Activated effector memory CD4-positive, alpha-beta T cell treated with anti-CD3 and anti-CD28 coated beads, Interleukin-2, amount 50 U/mL, for 16 hours (primary cell): ENCODE measurements around the gene PARP1.
"Not testable (repeated sequence)": the region's sequence is repeated elsewhere in the genome, so short reads cannot be mapped to it uniquely, and the experiment has no call there.

Experiments
- DNase-seq: peaks from one replicate; pipeline ENCODE4 v3.0.0-alpha.2; 2020

Gene PARP1

DNA sequence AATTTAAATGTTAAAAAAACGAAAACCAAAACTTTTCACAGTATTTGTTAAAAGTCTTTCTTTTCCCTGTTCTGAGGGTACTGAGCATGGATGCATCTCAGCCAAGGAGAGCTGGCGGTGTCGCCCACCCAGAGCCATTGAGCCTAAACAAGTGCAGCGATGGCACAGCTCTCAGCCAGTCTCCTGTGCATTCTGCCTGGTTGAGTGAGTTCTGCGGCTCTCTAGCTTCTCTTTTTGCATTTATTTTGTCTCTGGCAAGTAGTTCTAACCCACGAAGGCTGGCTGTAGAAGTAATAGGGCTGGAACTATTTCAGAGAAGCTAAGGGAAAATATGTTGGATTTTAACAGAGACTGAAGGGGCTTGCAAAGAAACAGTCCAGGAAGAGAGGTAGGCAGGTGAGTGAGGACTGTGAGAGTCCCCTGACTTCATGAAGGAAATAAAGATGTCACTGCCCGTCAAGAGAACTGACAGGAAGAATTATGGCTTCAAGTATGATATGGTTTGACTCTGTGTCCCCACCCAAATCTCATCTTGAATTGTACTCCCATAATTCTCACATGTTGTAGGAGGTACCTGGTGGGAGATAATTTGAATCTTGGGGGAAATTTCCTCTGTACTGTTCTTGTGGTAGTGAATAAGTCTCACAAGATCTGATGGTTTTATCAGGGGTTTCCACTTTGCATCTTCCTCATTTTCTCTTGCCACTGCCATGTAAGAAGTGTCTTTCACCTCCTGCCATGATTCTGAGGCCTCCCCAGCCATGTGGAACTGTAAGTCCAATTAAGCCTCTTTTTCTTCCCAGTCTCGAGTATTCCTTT is 63.2 kb downstream of the PARP1 start:
- peak; percentile 24 for DNase-seq

DNA sequence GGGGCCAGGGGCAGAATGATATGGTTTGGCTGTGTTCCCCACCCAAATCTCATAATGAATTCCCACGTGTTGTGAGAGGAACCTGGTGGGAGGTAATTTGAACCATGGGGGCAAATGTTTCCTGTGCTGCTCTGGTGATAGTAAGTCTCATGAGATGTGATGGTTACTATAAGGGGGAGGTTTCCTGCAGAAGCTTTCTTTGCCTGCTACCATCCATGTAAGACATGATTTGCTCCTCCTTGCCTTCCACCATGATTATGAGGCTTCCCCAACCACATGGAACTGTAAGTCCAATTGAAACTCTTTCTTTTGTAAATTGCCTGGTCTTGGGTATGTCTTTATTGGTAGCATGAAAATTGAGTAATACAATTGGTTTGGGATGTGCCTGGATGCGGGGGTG is 65.2 kb downstream of the PARP1 start:
- DNase-seq = no peak

DNA sequence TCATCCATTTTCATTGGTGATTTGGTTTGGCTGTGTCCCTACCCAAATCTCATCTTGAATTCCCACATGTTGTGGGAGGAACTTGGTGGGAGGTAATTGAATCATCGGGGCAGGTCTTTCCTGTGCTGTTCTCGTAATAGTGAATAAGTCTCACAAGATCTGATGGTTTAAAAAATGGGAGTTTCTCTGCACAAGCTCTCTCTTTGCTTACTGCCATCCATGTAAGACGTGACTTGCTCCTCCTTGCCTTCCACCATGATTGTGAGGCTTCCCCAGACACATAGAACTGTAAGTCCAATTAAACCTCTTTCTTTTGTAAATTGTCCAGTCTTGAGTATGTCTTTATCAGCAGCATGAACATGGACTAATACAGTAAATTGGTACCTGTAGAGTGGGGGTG is 67.8 kb downstream of the PARP1 start:
- not testable (repeated sequence) for DNase-seq

DNA sequence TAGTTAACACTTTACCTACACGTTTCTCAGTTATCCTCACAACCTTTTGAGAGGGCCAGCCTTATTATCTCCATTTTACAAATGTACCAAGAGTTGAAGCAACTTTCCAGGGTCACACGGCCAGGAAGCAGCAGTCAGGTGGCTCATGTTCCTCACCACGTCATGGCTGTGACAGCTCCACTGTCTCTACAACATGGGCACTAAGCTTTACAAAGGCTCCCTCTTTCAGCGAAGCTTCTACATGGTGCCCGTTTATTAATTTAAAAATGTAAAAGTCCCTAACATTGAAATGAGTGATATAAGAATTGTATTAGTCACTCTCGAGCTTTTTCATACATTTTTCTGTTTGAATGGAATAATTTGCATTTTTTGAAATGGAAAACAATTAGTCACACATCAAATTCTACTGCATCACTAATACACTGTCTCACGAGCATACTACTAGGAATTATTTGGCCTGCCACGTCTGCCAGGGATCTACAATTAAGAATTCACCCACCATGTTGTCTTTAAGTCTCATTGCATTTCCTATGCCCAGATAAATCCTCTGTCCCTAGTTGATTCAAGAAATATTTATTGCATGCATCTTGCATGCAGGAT is 70.5 kb downstream of the PARP1 start:
- DNase-seq = no peak

DNA sequence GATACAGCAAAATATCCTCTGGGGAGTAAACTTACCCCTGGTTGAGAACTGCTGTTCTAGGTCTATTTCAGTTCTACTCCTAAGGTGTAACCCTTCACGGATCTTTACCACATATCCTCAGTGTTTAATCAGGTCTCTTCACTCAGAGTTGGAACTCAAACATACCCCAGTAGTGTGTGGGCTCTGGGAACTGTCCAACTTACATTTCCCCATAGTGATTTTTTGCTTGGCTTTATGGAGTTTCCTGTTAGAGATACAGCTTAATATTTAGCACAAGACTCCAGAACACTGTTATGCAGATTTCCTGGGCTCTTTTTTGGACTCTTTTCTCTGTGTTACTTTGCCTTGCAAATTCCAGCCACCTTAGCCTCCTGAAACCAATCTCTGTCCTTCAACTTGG is 72.2 kb downstream of the PARP1 start:
- DNase-seq = no peak

DNA sequence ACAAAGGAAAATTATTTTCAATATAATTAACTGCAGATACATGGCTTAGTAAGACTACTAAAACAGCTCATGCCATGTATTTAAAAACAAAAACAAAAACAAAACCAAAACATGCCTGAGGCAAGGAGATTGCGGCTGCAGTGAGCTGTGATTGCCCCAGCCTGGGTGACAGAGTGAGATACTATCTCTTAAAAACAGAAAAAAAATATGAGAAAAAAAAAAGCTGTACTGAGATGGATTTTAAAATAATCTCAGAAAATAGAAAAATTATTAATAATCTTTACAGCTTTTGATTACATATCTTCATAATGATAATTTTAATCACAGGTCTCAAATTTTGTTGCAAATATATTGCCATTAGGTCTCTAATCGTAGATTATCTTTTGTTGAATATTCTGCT is 74.9 kb downstream of the PARP1 start:
- no peak for DNase-seq

DNA sequence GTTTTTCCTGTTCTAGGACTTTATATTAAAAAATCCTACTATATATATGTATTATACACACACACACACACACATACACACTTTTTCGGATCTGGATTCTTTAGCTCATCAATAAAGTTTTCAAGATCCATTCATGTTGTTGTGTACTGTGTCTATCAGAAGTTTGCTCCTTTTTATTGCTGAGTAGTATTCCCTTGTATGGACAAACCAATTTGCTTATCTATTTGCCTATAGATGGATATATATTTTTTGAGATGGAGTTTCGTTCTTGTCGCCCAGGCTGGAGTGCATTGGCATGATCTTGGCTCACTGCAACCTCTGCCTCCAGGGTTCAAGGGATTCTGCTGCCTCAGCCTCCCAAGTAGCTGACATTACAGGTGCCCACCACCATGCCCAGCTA is 78.7 kb downstream of the PARP1 start:
- DNase-seq = no peak

DNA sequence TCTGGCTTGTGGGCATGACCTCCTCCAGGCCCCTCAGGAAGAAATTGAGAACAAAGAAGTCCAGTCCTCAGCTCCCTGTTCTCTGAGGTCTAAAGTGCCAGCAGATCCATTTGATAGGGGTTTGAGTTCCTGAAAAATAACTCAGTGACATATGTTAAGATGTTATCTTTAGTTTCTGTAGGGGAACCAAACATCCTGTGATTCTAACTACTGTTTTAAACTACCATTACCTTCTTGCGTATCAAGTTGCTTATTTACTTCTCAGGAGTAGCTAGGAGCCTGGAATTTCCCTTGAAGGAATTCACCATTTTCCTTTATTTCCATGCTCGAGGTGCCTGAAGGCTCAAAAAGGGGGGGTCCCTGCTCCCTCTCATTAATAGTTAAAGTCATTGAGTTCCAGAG is 80.1 kb downstream of the PARP1 start:
- no peak for DNase-seq

DNA sequence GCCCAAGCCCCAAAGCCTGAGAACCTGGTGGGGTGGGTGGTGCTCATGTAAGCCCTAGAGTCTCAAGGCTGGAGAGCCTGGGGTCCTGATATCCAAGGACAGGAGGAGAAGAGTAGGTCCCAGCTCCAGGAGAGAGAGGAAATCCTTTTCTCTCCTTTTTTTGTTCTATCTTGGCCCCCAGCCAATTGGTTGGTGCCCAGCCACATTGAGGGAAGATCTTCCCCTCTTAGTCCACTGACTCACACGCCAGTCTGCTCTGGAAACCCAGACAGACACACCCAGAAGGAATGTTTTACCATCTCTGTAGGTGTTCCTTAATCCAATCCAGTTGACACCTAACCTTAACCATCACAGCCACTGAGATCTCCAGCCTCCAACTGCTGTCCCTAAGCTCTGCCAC is 82.7 kb downstream of the PARP1 start:
- no peak for DNase-seq

DNA sequence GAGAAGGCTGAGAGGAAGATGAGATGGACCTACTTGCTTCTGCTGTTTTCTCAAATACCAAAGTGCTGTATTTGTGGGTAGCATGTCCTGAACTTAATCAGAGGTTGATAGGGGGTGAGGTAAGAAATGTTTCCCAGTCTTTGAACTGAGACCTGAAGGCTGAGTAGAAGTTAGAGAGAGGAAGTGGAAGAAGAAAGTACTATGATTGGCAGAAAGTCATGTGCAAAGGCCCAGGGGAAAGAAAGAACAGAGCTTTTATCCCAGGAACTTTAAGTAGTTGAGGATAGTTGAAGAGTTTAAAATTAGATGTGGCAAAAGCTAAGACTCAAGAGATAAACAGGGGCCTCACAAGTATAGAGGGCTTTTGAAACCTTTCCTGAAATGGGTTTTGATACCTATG is 83.4 kb downstream of the PARP1 start:
- DNase-seq = no peak

DNA sequence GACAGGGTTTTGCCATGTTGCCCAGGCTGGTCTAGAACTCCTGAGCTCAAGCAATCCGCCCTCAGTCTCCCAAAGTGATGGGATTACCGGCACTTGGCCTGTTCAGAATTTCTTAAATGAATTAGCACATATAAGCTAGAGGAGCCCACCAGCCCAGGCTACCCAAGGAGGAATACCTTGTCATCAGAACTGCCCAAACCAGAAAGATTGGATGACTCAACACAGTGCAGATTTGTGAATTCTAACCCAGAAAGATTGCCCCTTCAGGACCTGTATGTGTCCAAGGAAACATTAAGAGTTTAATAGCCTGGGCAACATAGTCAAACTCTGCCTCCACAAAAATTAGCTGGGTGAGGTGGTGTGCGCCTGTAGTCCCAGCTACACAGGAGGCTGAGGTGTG is 84.9 kb downstream of the PARP1 start:
- no peak for DNase-seq

DNA sequence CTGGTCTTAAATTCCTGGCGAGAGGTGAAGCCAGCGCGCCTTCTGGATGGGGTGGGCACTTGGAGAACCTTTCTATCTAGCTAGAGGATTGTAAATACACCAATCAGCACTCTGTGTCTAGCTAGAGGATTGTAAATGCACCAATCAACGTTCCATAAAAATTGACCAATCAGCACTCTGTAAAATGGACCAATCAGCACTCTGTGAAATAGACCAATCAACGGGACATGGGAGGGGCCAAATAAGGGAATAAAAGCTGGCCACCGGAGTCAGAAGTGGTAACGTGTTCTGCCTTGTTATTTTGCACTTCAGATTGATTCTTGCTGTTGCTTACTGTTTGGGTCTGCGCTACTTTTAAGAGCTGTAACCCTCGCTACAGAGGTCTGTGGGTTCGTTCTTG is 87.0 kb downstream of the PARP1 start:
- DNase-seq = no peak

DNA sequence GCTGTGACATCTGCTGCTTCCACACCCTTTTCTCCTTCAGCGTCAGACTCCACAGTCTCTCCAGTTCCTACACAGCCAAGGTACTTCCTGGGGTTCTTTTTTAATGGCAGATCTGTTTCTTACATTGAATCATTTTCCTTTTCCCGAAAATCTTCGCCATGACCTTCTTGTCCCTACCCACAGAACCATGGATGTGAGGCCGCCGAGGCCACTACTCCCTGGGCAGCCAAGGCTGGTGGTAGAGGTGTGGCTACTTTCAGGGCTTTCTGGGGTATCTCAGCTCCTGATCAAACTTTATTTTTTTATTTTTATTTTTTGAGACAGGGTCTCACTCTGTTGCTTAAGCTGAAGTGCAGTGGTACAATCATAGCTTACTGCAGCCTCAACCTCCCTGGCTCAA is 89.4 kb downstream of the PARP1 start:
- no peak for DNase-seq

DNA sequence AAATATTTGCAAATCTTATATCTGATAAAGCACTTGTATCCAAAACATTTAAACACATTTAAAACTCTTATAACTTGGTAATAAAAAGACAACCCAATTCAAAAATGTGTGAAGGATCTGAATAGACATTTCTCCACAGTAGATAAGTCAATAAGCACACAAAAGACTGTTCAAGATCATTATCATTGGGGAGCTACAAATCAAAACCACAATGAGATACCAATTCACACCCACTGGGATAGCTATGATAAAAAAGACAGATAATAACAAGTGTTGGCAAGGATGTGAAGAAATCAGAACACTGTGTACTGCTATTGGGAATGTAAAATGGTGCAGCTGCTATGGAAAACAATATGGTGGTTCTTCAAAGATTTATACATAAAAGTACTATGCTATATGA is 93.8 kb downstream of the PARP1 start:
- DNase-seq = no peak

DNA sequence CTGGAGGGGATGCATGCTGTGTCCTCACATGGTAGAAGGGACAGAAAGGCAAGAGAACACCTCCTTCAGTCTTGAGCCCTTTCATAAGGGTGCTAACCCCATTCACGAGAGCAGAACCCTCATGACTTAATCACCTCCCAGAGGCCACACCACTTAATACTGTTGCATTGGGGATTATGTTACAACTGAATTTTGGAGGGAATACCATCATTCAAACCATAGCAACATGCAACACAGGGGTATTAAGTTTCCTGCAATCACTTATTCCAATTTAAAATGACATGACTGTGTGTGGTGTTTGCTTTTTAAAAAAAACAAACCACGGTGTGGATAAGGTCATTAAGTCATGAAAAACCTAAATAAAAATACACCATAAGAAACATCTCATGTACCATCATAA is 95.8 kb downstream of the PARP1 start:
- DNase-seq = no peak

DNA sequence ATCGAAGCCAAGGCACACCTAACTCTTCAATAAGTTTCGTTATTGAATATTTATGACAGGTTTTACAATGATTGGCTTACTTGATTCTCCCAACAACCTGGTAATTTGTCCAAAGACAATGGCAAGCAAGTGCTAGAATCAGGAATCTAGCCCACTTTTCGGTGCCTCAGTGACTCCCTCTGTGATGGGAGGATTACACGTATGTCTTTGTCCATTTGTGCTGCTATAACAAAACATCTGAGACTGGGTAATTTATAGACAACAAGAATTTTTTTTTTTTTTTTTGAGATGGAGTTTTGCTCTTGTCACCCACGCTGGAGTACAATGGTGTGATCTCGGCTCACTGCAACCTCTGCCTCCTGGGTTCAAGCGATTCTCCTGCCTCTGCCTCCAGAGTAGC is 96.5 kb downstream of the PARP1 start:
- DNase-seq = no peak
